Endothelial cell of umbilical vein (primary cell): ENCODE results near the gene HDAC7. TPM values are rescaled to one million over a fixed set of nuclear protein-coding genes. Genes with fewer than 3 reads are reported as not detected.

ENCODE experiments used
- BruUV-seq: library from RNA; stranded (reverse); fragments of 400-500 nt; replicated peaks from 2 replicates; lab custom pipeline; 2021; lab: Mats Ljungman, UMichigan
- CTCF ChIA-PET: fragments of 300-600, 350-600 bp; sonication (Branson Sonifier 250); formaldehyde crosslinking; loops from one replicate; lab custom pipeline; 2021; ENCODE audit warnings: antibody characterized with exemption, inconsistent platforms; lab: Charles Lee
- POLR2A ChIA-PET: fragments of 300-600, 350-600 bp; sonication (Branson Sonifier 250); formaldehyde crosslinking; loops from one replicate; lab custom pipeline; 2021; ENCODE audit warnings: antibody characterized with exemption, inconsistent platforms; lab: Charles Lee
- DNase-seq: peaks from one replicate; pipeline ENCODE4 v3.0.0-alpha.2; 2011; ENCODE audit warnings: low read depth, low spot score
- FAIRE-seq: peaks from 2 replicates; lab custom pipeline; 2011; peaks lifted over from hg19 to GRCh38; lab: Jason Lieb, UNC
- H2AFZ ChIP-seq: 2 replicates; pipeline ENCODE4 v1.6.0; 2012; ENCODE audit warnings: low read depth, low read length, control low read depth, inconsistent platforms
- H3K27ac ChIP-seq: 2 replicates; pipeline ENCODE4 v1.5.1; 2011; ENCODE audit warnings: low read depth, mild to moderate bottlenecking, control low read depth, low read length, moderate library complexity; ENCODE audit not compliant: insufficient read depth
- H3K27me3 ChIP-seq, 2 experiments: 2 replicates each; pipeline versions ENCODE4 v1.6.0 to v1.6.1; 2011; ENCODE audit warnings: low read length in 2 of 2, mixed read lengths in 1 of 2; ENCODE audit not compliant: control insufficient read depth in 2 of 2, insufficient read depth in 2 of 2
- H3K36me3 ChIP-seq, 2 experiments: 2 replicates in 1 of 2; 3 replicates in 1 of 2; pipeline ENCODE4 v1.5.1; 2011; ENCODE audit warnings: low read length in 2 of 2, mild to moderate bottlenecking in 1 of 2, moderate library complexity in 1 of 2; ENCODE audit not compliant: control insufficient read depth in 2 of 2, insufficient read depth in 2 of 2; ENCODE audit errors: extremely low read depth in 1 of 2
- H3K4me1 ChIP-seq: 3 replicates; pipeline ENCODE4 v1.5.1; 2011; ENCODE audit warnings: mild to moderate bottlenecking, low read length; ENCODE audit not compliant: control insufficient read depth, insufficient read depth; ENCODE audit errors: extremely low read depth
- H3K4me2 ChIP-seq: 2 replicates; pipeline ENCODE4 v1.6.1; 2011; ENCODE audit warnings: low read length, control low read depth, mixed read lengths; ENCODE audit not compliant: insufficient read depth
- H3K4me3 ChIP-seq, 3 experiments: fragments of 200-600 bp in 1 of 3; sonication (generic), shearing (Covaris generic) in 1 of 3; replicated peaks in 1 of 3; 2 replicates each; pipeline ENCODE4 v1.5.1; 2011 to 2016; ENCODE audit warnings: control low read depth in 3 of 3, low read length in 3 of 3, mild to moderate bottlenecking in 2 of 3, inconsistent platforms in 1 of 3, low read depth in 1 of 3, moderate library complexity in 1 of 3; ENCODE audit not compliant: insufficient read depth in 1 of 3
- H3K79me2 ChIP-seq: 2 replicates; pipeline ENCODE4 v1.6.0; 2012; ENCODE audit warnings: low read length, inconsistent platforms; ENCODE audit not compliant: control insufficient read depth, insufficient read depth
- H3K9ac ChIP-seq: replicated peaks from 2 replicates; pipeline ENCODE3; 2011; ENCODE audit warnings: low read length, control low read depth; ENCODE audit not compliant: insufficient read depth; ENCODE audit errors: extremely low read depth
- H3K9me1 ChIP-seq: replicated peaks from 3 replicates; pipeline ENCODE4 v1.6.0; 2011; ENCODE audit warnings: mild to moderate bottlenecking, low read length; ENCODE audit not compliant: control insufficient read depth, insufficient read depth; ENCODE audit errors: extremely low read depth
- H3K9me3 ChIP-seq: replicated peaks from 2 replicates; pipeline ENCODE4 v1.5.1; 2012; ENCODE audit warnings: low read length, inconsistent platforms; ENCODE audit not compliant: control insufficient read depth, insufficient read depth
- H4K20me1 ChIP-seq: replicated peaks from 2 replicates; pipeline ENCODE3; 2011; ENCODE audit warnings: mild to moderate bottlenecking, low read length; ENCODE audit not compliant: control insufficient read depth, insufficient read depth; ENCODE audit errors: extremely low read depth
- EZH2 ChIP-seq: IDR thresholded peaks from 2 replicates; pipeline ENCODE4 v1.6.1; 2012; ENCODE audit warnings: borderline replicate concordance, low read depth, mild to moderate bottlenecking, moderate library complexity, low read length, inconsistent platforms; ENCODE audit not compliant: severe bottlenecking
- FOS ChIP-seq: IDR thresholded peaks from 2 replicates; pipeline ENCODE4 v1.6.1; 2011; ENCODE audit warnings: mild to moderate bottlenecking, low read length, moderate library complexity, borderline replicate concordance; ENCODE audit not compliant: insufficient read depth
- GATA2 ChIP-seq: IDR thresholded peaks from 2 replicates; pipeline ENCODE4 v1.7.0; 2011; ENCODE audit warnings: low read depth, mild to moderate bottlenecking, moderate library complexity, mixed read lengths, low read length; ENCODE audit not compliant: insufficient read length, insufficient read depth
- POLR2A ChIP-seq: IDR thresholded peaks from 2 replicates; pipeline ENCODE4 v1.6.1; 2012; ENCODE audit warnings: low read depth, mild to moderate bottlenecking, control low read depth, low read length
- POLR2AphosphoS5 ChIP-seq: IDR thresholded peaks from 2 replicates; pipeline ENCODE4 v1.6.1; 2012; ENCODE audit warnings: low read depth, mild to moderate bottlenecking, control low read depth, low read length, moderate library complexity; ENCODE audit not compliant: insufficient read depth
- dilution Hi-C: fragments of 300-500 bp; cut with MboI; formaldehyde crosslinking; loops from one replicate; pipeline ENCODE4 v1.15.0; 2019; ENCODE audit warnings: low sequenced_read_pairs; ENCODE audit not compliant: extremely low pct_ligation_motif_present
- intact Hi-C: fragments of 100-400 bp; cut with micrococcal nuclease; formaldehyde crosslinking; loops from one replicate; pipeline ENCODE4 v1.10.0; 2022
- polyA plus RNA-seq, 4 experiments: library from polyadenylated mRNA; depleted of rRNA in 3 of 4; stranded (reverse) in 3 of 4; unstranded in 1 of 4; fragments of >200 nt; gene quantifications; 2 replicates each; pipeline versions ENCODE4 v1.2.1 to v1.2.3, GENCODE V29; 2011 to 2012; ENCODE audit warnings: missing spikeins in 1 of 4
- total RNA-seq: library from RNA; stranded (reverse); gene quantifications from 2 replicates; pipeline ENCODE4 v1.2.3, GENCODE V29; 2021
- TF ChIP-seq, protein P1 (sequence below): IDR thresholded peaks from 2 replicates; pipeline ENCODE4 v1.6.1; 2011; ENCODE audit not compliant: insufficient read depth, insufficient read length
- TF ChIP-seq, protein P2 (sequence below), 2 donors: IDR thresholded peaks; 1 replicate in 1 of 2; 2 replicates in 1 of 2; pipeline ENCODE4 v1.5.1; 2011; ENCODE audit warnings: low read length in 2 of 2, mild to moderate bottlenecking in 2 of 2, moderate library complexity in 2 of 2, control low read depth in 1 of 2, inconsistent platforms in 1 of 2, low read depth in 1 of 2; ENCODE audit not compliant: insufficient read depth in 1 of 2; ENCODE audit errors: extremely low read depth in 1 of 2

HDAC7 gene
- total and polyA plus RNA-seq, 2 donors (not counting 3 experiments of a cell fraction or from before 2014, with no cell fraction given), result 119 to 249 TPM

DNA sequence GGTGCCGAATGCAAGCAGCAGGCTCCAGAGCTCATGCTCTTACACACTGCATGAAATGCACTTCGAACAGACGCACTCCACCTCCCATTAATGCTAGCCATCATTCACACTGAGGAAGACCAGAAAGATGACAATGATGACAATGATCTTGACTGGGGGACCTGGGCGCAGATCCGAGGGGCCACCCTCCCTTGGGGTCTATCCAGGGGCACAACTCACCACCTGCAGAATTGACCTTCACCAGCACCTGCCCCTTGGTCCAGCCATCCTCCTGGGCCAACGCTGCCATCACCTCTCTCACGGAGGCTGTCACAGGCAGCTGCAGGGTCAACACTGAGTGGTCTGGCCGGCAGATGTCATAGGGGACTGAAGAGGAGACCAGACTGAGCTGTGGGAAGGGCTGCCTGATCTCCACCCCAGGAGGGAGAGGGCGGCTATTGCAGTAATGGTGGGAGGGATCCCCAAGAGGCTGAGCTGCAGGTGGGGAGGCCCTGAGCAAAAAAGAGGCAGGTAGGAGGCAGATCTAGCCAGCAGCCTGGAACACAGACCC lies 76.3 kb downstream of the HDAC7 start:
- intact Hi-C loops, result no loop called here

More for the DNA sequence above, 76.3 kb downstream of the HDAC7 start:
- Histone ChIP-seq H3K4me2 (no peak overlapping the region), H3K79me2 (no peaks in the 10 kb centered on the region), H3K27ac (no peak overlapping the region), H2AFZ (no peak overlapping the region), H4K20me1 (no peaks in the 10 kb centered on the region), H3K9me1 (no peaks in the 10 kb centered on the region), H3K4me1 (peaks cover 11% of the 10 kb centered on the region), H3K9ac (no peak overlapping the region), H3K27me3 (no peaks in the 10 kb centered on the region), H3K4me3 (no peak overlapping the region), H3K36me3 (peaks cover 3 to 33% of the 10 kb centered on the region in 2 experiments), H3K9me3 (no peaks in the 10 kb centered on the region)
- no peak for DNase-seq
- FAIRE-seq, result no peak
- ChIA-PET POLR2A (interaction anchor here (0.7 to 1.9 kb wide), 2 partner anchors 15 to 95 kb away, joined by 3 to 8 read pairs; partner anchors contain the start of gene RAPGEF3), CTCF (interaction anchor here (1.0 to 10.4 kb wide), 12 partner anchors 8 to 96 kb away, joined by 3 to 385 read pairs (median 25); partner anchors contain the start of genes RAPGEF3 and SLC48A1)
- no TSS peak for BruUV-seq
- no peak for TF ChIP-seq POLR2A
- no peak for TF ChIP-seq FOS
- no peak for TF ChIP-seq POLR2AphosphoS5
- TF ChIP-seq, protein P1, sequence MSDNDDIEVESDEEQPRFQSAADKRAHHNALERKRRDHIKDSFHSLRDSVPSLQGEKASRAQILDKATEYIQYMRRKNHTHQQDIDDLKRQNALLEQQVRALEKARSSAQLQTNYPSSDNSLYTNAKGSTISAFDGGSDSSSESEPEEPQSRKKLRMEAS, result no peak
- no peak for TF ChIP-seq GATA2
- TF ChIP-seq EZH2, result no peak
- TF ChIP-seq, protein P2, sequence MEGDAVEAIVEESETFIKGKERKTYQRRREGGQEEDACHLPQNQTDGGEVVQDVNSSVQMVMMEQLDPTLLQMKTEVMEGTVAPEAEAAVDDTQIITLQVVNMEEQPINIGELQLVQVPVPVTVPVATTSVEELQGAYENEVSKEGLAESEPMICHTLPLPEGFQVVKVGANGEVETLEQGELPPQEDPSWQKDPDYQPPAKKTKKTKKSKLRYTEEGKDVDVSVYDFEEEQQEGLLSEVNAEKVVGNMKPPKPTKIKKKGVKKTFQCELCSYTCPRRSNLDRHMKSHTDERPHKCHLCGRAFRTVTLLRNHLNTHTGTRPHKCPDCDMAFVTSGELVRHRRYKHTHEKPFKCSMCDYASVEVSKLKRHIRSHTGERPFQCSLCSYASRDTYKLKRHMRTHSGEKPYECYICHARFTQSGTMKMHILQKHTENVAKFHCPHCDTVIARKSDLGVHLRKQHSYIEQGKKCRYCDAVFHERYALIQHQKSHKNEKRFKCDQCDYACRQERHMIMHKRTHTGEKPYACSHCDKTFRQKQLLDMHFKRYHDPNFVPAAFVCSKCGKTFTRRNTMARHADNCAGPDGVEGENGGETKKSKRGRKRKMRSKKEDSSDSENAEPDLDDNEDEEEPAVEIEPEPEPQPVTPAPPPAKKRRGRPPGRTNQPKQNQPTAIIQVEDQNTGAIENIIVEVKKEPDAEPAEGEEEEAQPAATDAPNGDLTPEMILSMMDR (IDR thresholded peaks at IDR 0.05; ENCODE audit: extremely low read depth in 1 of 2, insufficient read depth in 1 of 2, low read depth in 1 of 2, low read length in 2 of 2), result no peak
- dilution Hi-C loops, result no loop called here
